GM12878 (cell line): ENCODE measurements around the gene SLC1A1. TPM values are rescaled to one million over a fixed set of nuclear protein-coding genes. Genes with fewer than 3 reads are reported as not detected.

Experiments used
- ATAC-seq: fragments of 200-7000 bp; cut with Tn5 transposase; 3 replicates; pipeline ENCODE4 v1.9.1; 2020; ENCODE audit warnings: mild to moderate bottlenecking, moderate library complexity
- BruUV-seq: library from RNA; stranded (reverse); fragments of 400-500 nt; replicated peaks from 2 replicates; lab custom pipeline; 2021; lab: Mats Ljungman, UMichigan
- CTCF ChIA-PET: fragments of 300-600 bp; sonication (Branson Sonifier 250); formaldehyde crosslinking; extraction: SDS; loops from one replicate; lab custom pipeline; 2021; ENCODE audit warnings: inconsistent platforms; lab: Yijun Ruan, JAX
- POLR2A ChIA-PET: fragments of 350-600 bp; formaldehyde crosslinking; extraction: SDS; loops from one replicate; lab custom pipeline; 2021; ENCODE audit warnings: inconsistent platforms; lab: Charles Lee
- RAD21 ChIA-PET: fragments of 300-600 bp; sonication (Branson Sonifier 250); formaldehyde crosslinking; loops from one replicate; lab custom pipeline; 2023; ENCODE audit warnings: antibody characterized with exemption; ENCODE audit not compliant: unreplicated experiment; lab: Charles Lee
- SMC1A ChIA-PET: fragments of 300-600 bp; sonication (Branson Sonifier 250); formaldehyde crosslinking; loops from one replicate; lab custom pipeline; 2023; ENCODE audit not compliant: unreplicated experiment, uncharacterized antibody; lab: Charles Lee
- DNase-seq: peaks from one replicate; pipeline ENCODE4 v3.0.0-alpha.2; 2011; ENCODE audit warnings: low read depth, low spot score
- FAIRE-seq: peaks from 3 replicates; lab custom pipeline; 2011; peaks lifted over from hg19 to GRCh38; lab: Jason Lieb, UNC
- H2AFZ ChIP-seq: 2 replicates; pipeline ENCODE4 v1.6.0; 2011; ENCODE audit warnings: low read depth, low read length, control low read depth; ENCODE audit not compliant: control insufficient read depth
- H3K27ac ChIP-seq: 2 replicates; pipeline ENCODE4 v1.5.1; 2011; ENCODE audit warnings: control low read depth; ENCODE audit not compliant: control insufficient read depth, insufficient read depth
- H3K27me3 ChIP-seq, 2 experiments: replicated peaks in 1 of 2; 2 replicates each; pipeline versions ENCODE4 v1.6.0 to v1.6.1; 2011; ENCODE audit warnings: low read length in 1 of 2; ENCODE audit not compliant: control insufficient read depth in 2 of 2, insufficient read depth in 2 of 2
- H3K36me3 ChIP-seq, 2 experiments: 2 replicates each; pipeline ENCODE4 v1.5.1; 2011; ENCODE audit warnings: low read length in 1 of 2; ENCODE audit not compliant: control insufficient read depth in 2 of 2, insufficient read depth in 2 of 2
- H3K4me1 ChIP-seq: 2 replicates; pipeline ENCODE4 v1.6.1; 2011; ENCODE audit warnings: mild to moderate bottlenecking, low read length, moderate library complexity, mixed read lengths; ENCODE audit not compliant: control insufficient read depth, insufficient read depth
- H3K4me2 ChIP-seq: 2 replicates; pipeline ENCODE4 v1.6.0; 2011; ENCODE audit warnings: control low read depth; ENCODE audit not compliant: control insufficient read depth, insufficient read depth
- H3K4me3 ChIP-seq: fragments of 200-600 bp; sonication (generic); 2 replicates; pipeline ENCODE4 v1.5.1; 2016
- H3K79me2 ChIP-seq: 2 replicates; pipeline ENCODE4 v1.6.0; 2011; ENCODE audit warnings: low read length; ENCODE audit not compliant: control insufficient read depth, insufficient read depth
- H3K9ac ChIP-seq: 2 replicates; pipeline ENCODE4 v1.8.0; 2011; ENCODE audit warnings: low read length, control low read depth, mixed read lengths; ENCODE audit not compliant: control insufficient read depth, insufficient read depth
- H3K9me3 ChIP-seq: replicated peaks from 3 replicates; pipeline ENCODE4 v1.5.1; 2011; ENCODE audit warnings: mild to moderate bottlenecking, low read length; ENCODE audit not compliant: control insufficient read depth, insufficient read depth
- H4K20me1 ChIP-seq: 2 replicates; pipeline ENCODE4 v1.6.0; 2011; ENCODE audit not compliant: control insufficient read depth, insufficient read depth
- ATF7 ChIP-seq: fragments of 450-650 bp; IDR thresholded peaks from 2 replicates; pipeline ENCODE4 v1.6.1; 2016; ENCODE audit warnings: low read depth, mild to moderate bottlenecking
- BHLHE40 ChIP-seq, 2 experiments: fragments of 450-650 bp in 1 of 2; IDR thresholded peaks; 2 replicates each; pipeline ENCODE4 v1.6.1; 2011 to 2017; ENCODE audit warnings: low read depth in 2 of 2, borderline replicate concordance in 1 of 2, improper control_type of control experiment in 1 of 2, low read length in 1 of 2, mild to moderate bottlenecking in 1 of 2
- CBFB ChIP-seq: IDR thresholded peaks from 2 replicates; pipeline ENCODE4 v1.6.1; 2016; ENCODE audit warnings: antibody characterized with exemption, low read depth
- CHD1 ChIP-seq: IDR thresholded peaks from 2 replicates; pipeline ENCODE4 v1.6.1; 2012; ENCODE audit warnings: low read depth, low read length, improper control_type of control experiment
- E2F8 ChIP-seq: fragments of 450-650 bp; IDR thresholded peaks from 2 replicates; pipeline ENCODE4 v1.6.1; 2018; ENCODE audit warnings: mild to moderate bottlenecking, low read depth, moderate library complexity; ENCODE audit not compliant: partially characterized antibody
- EED ChIP-seq: sonication (generic); IDR thresholded peaks from 2 replicates; pipeline ENCODE4 v1.6.1; 2016; ENCODE audit warnings: antibody characterized with exemption, low read depth
- FOS ChIP-seq: IDR thresholded peaks from 3 replicates; pipeline ENCODE4 v1.6.1; 2011; ENCODE audit warnings: borderline replicate concordance; ENCODE audit not compliant: insufficient read length; ENCODE audit errors: extremely low read depth
- FOXM1 ChIP-seq: IDR thresholded peaks from 2 replicates; pipeline ENCODE4 v1.6.1; 2012; ENCODE audit warnings: low read depth, mild to moderate bottlenecking, inconsistent platforms, low read length, moderate library complexity
- MEF2B ChIP-seq: fragments of 450-650 bp; IDR thresholded peaks from 2 replicates; pipeline ENCODE4 v1.6.1; 2018; ENCODE audit warnings: mild to moderate bottlenecking, moderate library complexity; ENCODE audit not compliant: partially characterized antibody, poor library complexity, severe bottlenecking
- MYC ChIP-seq: IDR thresholded peaks from 2 replicates; pipeline ENCODE4 v1.6.1; 2011; ENCODE audit warnings: mild to moderate bottlenecking, low read length, moderate library complexity, inconsistent platforms; ENCODE audit not compliant: insufficient read depth, insufficient replicate concordance, insufficient read length, severe bottlenecking
- NFIC ChIP-seq: IDR thresholded peaks from 2 replicates; pipeline ENCODE4 v1.6.1; 2012; ENCODE audit warnings: low read depth, mild to moderate bottlenecking, inconsistent platforms, low read length, moderate library complexity
- PAX8 ChIP-seq: fragments of 450-650 bp; IDR thresholded peaks from 2 replicates; pipeline ENCODE4 v1.6.1; 2017; ENCODE audit warnings: mild to moderate bottlenecking, moderate library complexity
- POLR2A ChIP-seq: IDR thresholded peaks from 2 replicates; pipeline ENCODE4 v1.6.1; 2011; ENCODE audit warnings: low read depth, mild to moderate bottlenecking, low read length
- RAD51 ChIP-seq: fragments of 450-650 bp; IDR thresholded peaks from 2 replicates; pipeline ENCODE4 v1.6.1; 2016; ENCODE audit warnings: moderate library complexity, mild to moderate bottlenecking, inconsistent platforms
- RCOR1 ChIP-seq: conservative IDR thresholded peaks from 2 replicates; pipeline ENCODE4 v1.6.1; 2012; ENCODE audit warnings: low read depth, low read length, improper control_type of control experiment
- SREBF1 ChIP-seq: IDR thresholded peaks from 2 replicates; pipeline ENCODE4 v1.6.1; 2012; ENCODE audit warnings: mild to moderate bottlenecking, low read length
- STAT1 ChIP-seq: fragments of 450-650 bp; conservative IDR thresholded peaks from 2 replicates; pipeline ENCODE4 v1.6.1; 2014; ENCODE audit warnings: antibody characterized with exemption, mild to moderate bottlenecking
- WGBS: methylation state at CpG from one replicate; pipeline ENCODE4 v1.1.6; 2016; ENCODE audit warnings: low lambda C conversion rate; ENCODE audit not compliant: insufficient replicate concordance, insufficient coverage; ENCODE audit errors: missing lambda C conversion rate; 5-methylcytosine and 5-hydroxymethylcytosine counted together
- in situ Hi-C: fragments of 300-500 bp; cut with MboI; formaldehyde crosslinking; loops from 9 replicates; pipeline ENCODE4 v1.14.3; 2018; ENCODE audit warnings: mixed read lengths
- intact Hi-C: fragments of 100-400 bp; cut with micrococcal nuclease; formaldehyde crosslinking; loops from one replicate; pipeline ENCODE4 v1.14.2; 2022; ENCODE audit not compliant: unreplicated experiment
- polyA plus RNA-seq, 11 experiments: library from polyadenylated mRNA; depleted of rRNA in 4 of 11; unstranded in 6 of 11; stranded (reverse) in 5 of 11; fragments of >200 nt; fragmentation: Nextera tagmentation in 4 of 11; fragmentation: Illumina TruSeq in 1 of 11; extraction: Ambion mirVana in 4 of 11; extraction: Trizol in 1 of 11; gene quantifications; 1 replicate in 1 of 11; 2 replicates in 10 of 11; pipeline versions ENCODE4 v1.2.1 to v1.2.3, GENCODE V29; 2011 to 2016; ENCODE audit warnings: inconsistent platforms in 2 of 11, missing spikeins in 2 of 11, low read depth in 1 of 11
- total RNA-seq, 4 experiments: library from RNA; depleted of rRNA in 3 of 4; stranded (reverse); fragments of >200 nt in 3 of 4; fragmentation: Illumina TruSeq in 1 of 4; extraction: Trizol in 1 of 4; gene quantifications; 2 replicates each; pipeline versions ENCODE4 v1.2.1 to v1.2.3, GENCODE V29; 2013 to 2021

The SLC1A1 gene
- total and polyA plus RNA-seq, 10 of the 15 experiments (the other 5 are each of a cell fraction or from before 2014, with no cell fraction given): 4.2 to 24.9 (median 18.3) TPM

DNA sequence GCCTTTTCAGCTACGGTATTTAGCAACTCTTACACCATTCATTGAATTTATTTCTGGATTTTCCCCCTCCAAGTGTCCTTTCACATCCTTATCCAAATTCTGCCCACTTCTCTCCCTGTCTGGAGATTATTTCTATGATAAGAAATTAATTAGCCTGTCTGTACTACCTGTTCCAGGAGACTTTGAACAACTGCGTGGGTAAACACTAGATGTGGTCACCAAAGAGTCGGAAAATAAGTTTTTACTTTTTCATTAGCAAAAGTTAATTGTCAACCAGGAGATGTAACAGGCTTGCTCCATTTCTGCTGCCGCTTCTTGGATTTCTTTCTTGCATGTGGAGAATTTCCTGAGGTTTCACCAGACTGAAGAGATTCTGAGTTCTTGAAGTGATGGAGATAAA lies 14.0 kb downstream of the SLC1A1 start:
- RAD21 ChIA-PET: no interaction called here
- Histone ChIP-seq H2AFZ (no peak overlapping the region), H3K4me3 (no peak overlapping the region), H3K79me2 (peaks cover 29% of the 10 kb centered on the region), H4K20me1 (no peaks in the 10 kb centered on the region), H3K9ac (no peak overlapping the region), H3K36me3 (no peaks in the 10 kb centered on the region; a peak in 2 of 4 replicates), H3K27me3 (no peaks in the 10 kb centered on the region), H3K4me2 (no peak overlapping the region), H3K4me1 (peaks cover 18% of the 10 kb centered on the region), H3K27ac (no peak overlapping the region), H3K9me3 (no peaks in the 10 kb centered on the region)
- CTCF ChIA-PET: interaction anchor here (0.6 to 1.7 kb wide), 3 partner anchors 13 to 282 kb away, joined by 3 to 4 read pairs (median 4); no protein-coding TSS in a partner anchor
- DNase-seq (no peak), FAIRE-seq (no peak), ATAC-seq (no peak)
- SMC1A ChIA-PET: interaction anchor here (1.2 kb wide), 1 partner anchor 16 kb away, joined by 3 read pairs; no protein-coding TSS in a partner anchor
- in situ Hi-C loops: no loop called here
- BruUV-seq: no TSS peak
- TF ChIP-seq CBFB (no peak), SREBF1 (no peak), FOS (no peak), E2F8 (no peak), EED (no peak), CHD1 (no peak), STAT1 (no peak), MEF2B (no peak), RAD51 (no peak), FOXM1 (no peak), PAX8 (no peak), NFIC (no peak), ATF7 (no peak), MYC (no peak), RCOR1 (no peak), POLR2A (no peak), BHLHE40 (IDR thresholded peaks at IDR 0.05; ENCODE audit: borderline replicate concordance in 1 of 2, low read depth in 2 of 2, low read length in 1 of 2) (no peak)
- intact Hi-C loops: no loop called here
- POLR2A ChIA-PET: no interaction called here
- 97% methylated on average over 4 of the region's 4 CpGs for WGBS
